B cell (primary cell): ENCODE results near the gene PRR33. TPM values are rescaled to one million over a fixed set of nuclear protein-coding genes. Genes with fewer than 3 reads are reported as not detected.
A peak's percentile ranks its signal among the peaks of the same experiment; 100 is the strongest.

Experiments
- ATAC-seq: fragments of 200-7000 bp; cut with Tn5 transposase; one replicate; pipeline ENCODE4 v1.10.0; 2021; ENCODE audit warnings: low read depth, mild to moderate bottlenecking, moderate number of reproducible peaks, moderate library complexity
- CTCF ChIA-PET: fragments of 350-600 bp; sonication (Branson Sonifier 250); formaldehyde crosslinking; loops from one replicate; lab custom pipeline; 2021; ENCODE audit warnings: antibody characterized with exemption, inconsistent platforms; lab: Charles Lee
- POLR2A ChIA-PET: fragments of 350-600 bp; sonication (Branson Sonifier 250); formaldehyde crosslinking; loops from one replicate; lab custom pipeline; 2021; ENCODE audit warnings: antibody characterized with exemption; lab: Charles Lee
- DNase-seq: peaks from one replicate; pipeline ENCODE4 v3.0.0; 2013
- H2AFZ ChIP-seq: 2 replicates; pipeline ENCODE4 v1.6.1; 2012; ENCODE audit warnings: mild to moderate bottlenecking, low read depth, low read length; ENCODE audit not compliant: insufficient read depth, poor library complexity, severe bottlenecking
- H3K27ac ChIP-seq, 2 donors: 1 replicate in 1 of 2; 2 replicates in 1 of 2; pipeline ENCODE4 v1.5.1; 2012 to 2013; ENCODE audit warnings: low read length in 2 of 2, mild to moderate bottlenecking in 2 of 2, moderate library complexity in 1 of 2
- H3K27me3 ChIP-seq, 4 experiments: fragments of 200-600 bp in 1 of 4; sonication (generic) in 1 of 4; replicated peaks in 1 of 4; 1 replicate in 2 of 4; 2 replicates in 2 of 4; pipeline versions ENCODE4 v1.6.1 to v1.7.0; 2013 to 2016; ENCODE audit warnings: low read length in 3 of 4, mild to moderate bottlenecking in 2 of 4, mixed read lengths in 1 of 4, moderate library complexity in 1 of 4; ENCODE audit not compliant: insufficient read depth in 4 of 4, control insufficient read depth in 3 of 4; ENCODE audit errors: control extremely low read depth in 1 of 4
- H3K36me3 ChIP-seq, 2 experiments: replicated peaks in 1 of 2; 1 replicate in 1 of 2; 2 replicates in 1 of 2; pipeline versions ENCODE4 v1.6.1 to v1.7.1; 2013; ENCODE audit warnings: low read length in 1 of 2; ENCODE audit not compliant: insufficient read depth in 2 of 2, control insufficient read depth in 1 of 2; ENCODE audit errors: control extremely low read depth in 1 of 2, extremely low read depth in 1 of 2
- H3K4me1 ChIP-seq, 2 donors: fragments of 200-600 bp in 1 of 2; sonication (generic) in 1 of 2; 1 replicate in 1 of 2; 2 replicates in 1 of 2; pipeline versions ENCODE4 v1.5.1 to v1.6.1; 2013 to 2017; ENCODE audit warnings: low read length in 2 of 2; ENCODE audit not compliant: control insufficient read depth in 2 of 2, insufficient read depth in 2 of 2
- H3K4me2 ChIP-seq: replicated peaks from 2 replicates; pipeline ENCODE3; 2012; ENCODE audit warnings: mild to moderate bottlenecking, low read depth, low read length; ENCODE audit not compliant: poor library complexity, severe bottlenecking
- H3K4me3 ChIP-seq, 5 experiments: fragments of 200-600 bp in 1 of 5; sonication (generic) in 1 of 5; 1 replicate in 3 of 5; 2 replicates in 2 of 5; pipeline versions ENCODE4 v1.5.1 to v1.7.0; 2011 to 2016; ENCODE audit warnings: low read length in 4 of 5, mild to moderate bottlenecking in 4 of 5, low read depth in 2 of 5, control low read depth in 1 of 5, moderate library complexity in 1 of 5; ENCODE audit not compliant: insufficient read depth in 1 of 5; ENCODE audit errors: control extremely low read depth in 1 of 5, extremely low read depth in 1 of 5
- H3K79me2 ChIP-seq: fragments of 200-600 bp; sonication (generic); one replicate; pipeline ENCODE4 v1.6.0; 2016; ENCODE audit warnings: low read length; ENCODE audit not compliant: control insufficient read depth, insufficient read depth
- H3K9ac ChIP-seq: fragments of 200-600 bp; sonication (generic); 2 replicates; pipeline ENCODE4 v1.6.1; 2017; ENCODE audit warnings: mild to moderate bottlenecking, low read length, moderate library complexity
- H3K9me3 ChIP-seq, 3 donors: one replicate each; pipeline versions ENCODE4 v1.6.1 to v1.7.1; 2013; ENCODE audit warnings: low read length in 2 of 3; ENCODE audit not compliant: control insufficient read depth in 2 of 3, insufficient read depth in 1 of 3; ENCODE audit errors: control extremely low read depth in 1 of 3
- H4K20me1 ChIP-seq: 2 replicates; pipeline ENCODE4 v1.6.0; 2012; ENCODE audit warnings: mild to moderate bottlenecking, low read length; ENCODE audit not compliant: insufficient read depth, control insufficient read depth, poor library complexity, severe bottlenecking
- H3K27ac Mint-ChIP-seq: one replicate; pipeline ENCODE4 v1.8.0; 2021; ENCODE audit warnings: mixed read lengths
- H3K27me3 Mint-ChIP-seq: one replicate; pipeline ENCODE4 v1.8.0; 2021; ENCODE audit warnings: mixed read lengths
- H3K4me1 Mint-ChIP-seq: one replicate; pipeline ENCODE4 v1.8.0; 2021; ENCODE audit warnings: mixed read lengths
- H3K4me3 Mint-ChIP-seq: one replicate; pipeline ENCODE4 v1.8.0; 2021; ENCODE audit warnings: mixed read lengths
- H3K9me3 Mint-ChIP-seq: one replicate; pipeline ENCODE4 v1.8.0; 2022; ENCODE audit warnings: mixed read lengths; ENCODE audit not compliant: insufficient read depth
- EZH2 ChIP-seq: IDR thresholded peaks from 2 replicates; pipeline ENCODE4 v1.6.1; 2012; ENCODE audit warnings: borderline replicate concordance, low read depth, mild to moderate bottlenecking, moderate library complexity, low read length; ENCODE audit not compliant: insufficient read depth, poor library complexity, severe bottlenecking
- WGBS: methylation state at CpG from one replicate; pipeline ENCODE4 v1.1.5; 2013; ENCODE audit warnings: missing lambda C conversion rate; ENCODE audit not compliant: insufficient coverage; 5-methylcytosine and 5-hydroxymethylcytosine counted together
- intact Hi-C: fragments of 100-400 bp; cut with micrococcal nuclease; formaldehyde crosslinking; loops from one replicate; pipeline ENCODE4 v1.10.0; 2022
- polyA plus RNA-seq: library from polyadenylated mRNA; depleted of rRNA; stranded (reverse); fragments of >200 nt; gene quantifications from 2 replicates; pipeline ENCODE4 v1.2.3, GENCODE V29; 2012
- total RNA-seq, 2 donors: library from RNA; stranded (reverse); fragments of 120-200 nt in 1 of 2; gene quantifications; 1 replicate in 1 of 2; 2 replicates in 1 of 2; pipeline versions ENCODE4 v1.2.3 to v1.2.4, GENCODE V29; 2013 to 2022
- TF ChIP-seq, protein P1 (sequence below): fragments of 200-600 bp; IDR thresholded peaks from one replicate; pipeline ENCODE4 v1.8.0; 2022; ENCODE audit warnings: antibody characterized with exemption, mild to moderate bottlenecking

The PRR33 gene
- total and polyA plus RNA-seq, 2 donors (not counting 1 experiment from before 2014, with no cell fraction given), result not detected

GRCh38 chr11:1853376-1854131 lies 38.1 kb downstream of the PRR33 start:
- Histone ChIP-seq H3K4me1 (peaks cover 69 to 90% of the 10 kb centered on the region in 2 donors), H3K27me3 (no peaks in the 10 kb centered on the region), H2AFZ (peak overlapping the region; percentile 34), H3K9ac (peak overlapping the region; percentile 91), H3K4me3 (peak overlapping the region; percentile 57 to 97 (median 95)), H3K79me2 (peaks cover 74% of the 10 kb centered on the region), H3K36me3 (peaks cover 0 to 36% of the 10 kb centered on the region in 2 experiments), H3K4me2 (peak overlapping the region; percentile 94), H3K27ac (peak overlapping the region; percentile 94 to 99), H3K9me3 (no peaks in the 10 kb centered on the region), H4K20me1 (peaks cover 56% of the 10 kb centered on the region)
- CTCF ChIA-PET, result interaction anchor here (0.6 to 10.2 kb wide), 8 partner anchors 13 to 298 kb away, joined by 3 to 104 read pairs (median 6); partner anchors contain the start of gene TNNI2
- peaks cover 71% of the 10 kb centered on the region for H3K4me1 Mint-ChIP-seq
- H3K27me3 Mint-ChIP-seq, result no peaks in the 10 kb centered on the region
- WGBS, result 33% methylated on average over 19 of the region's 19 CpGs
- DNase-seq (peak; percentile 57), ATAC-seq (no peak)
- POLR2A ChIA-PET, result interaction anchor here (0.7 to 4.3 kb wide), 9 partner anchors 11 to 147 kb away, joined by 3 to 18 read pairs (median 3); partner anchors contain the start of genes PRR33 and TNNI2
- intact Hi-C loops, result loop anchor here (2.0 to 5.0 kb wide), 5 partner anchors 27 to 1011 kb away; partner anchors contain the start of genes POLR2L, TNNT3, TSPAN4 and TSSC4
- H3K4me3 Mint-ChIP-seq, result peak overlapping the region; percentile 100
- no peaks in the 10 kb centered on the region for H3K9me3 Mint-ChIP-seq
- no peak for TF ChIP-seq EZH2
- TF ChIP-seq, protein P1, sequence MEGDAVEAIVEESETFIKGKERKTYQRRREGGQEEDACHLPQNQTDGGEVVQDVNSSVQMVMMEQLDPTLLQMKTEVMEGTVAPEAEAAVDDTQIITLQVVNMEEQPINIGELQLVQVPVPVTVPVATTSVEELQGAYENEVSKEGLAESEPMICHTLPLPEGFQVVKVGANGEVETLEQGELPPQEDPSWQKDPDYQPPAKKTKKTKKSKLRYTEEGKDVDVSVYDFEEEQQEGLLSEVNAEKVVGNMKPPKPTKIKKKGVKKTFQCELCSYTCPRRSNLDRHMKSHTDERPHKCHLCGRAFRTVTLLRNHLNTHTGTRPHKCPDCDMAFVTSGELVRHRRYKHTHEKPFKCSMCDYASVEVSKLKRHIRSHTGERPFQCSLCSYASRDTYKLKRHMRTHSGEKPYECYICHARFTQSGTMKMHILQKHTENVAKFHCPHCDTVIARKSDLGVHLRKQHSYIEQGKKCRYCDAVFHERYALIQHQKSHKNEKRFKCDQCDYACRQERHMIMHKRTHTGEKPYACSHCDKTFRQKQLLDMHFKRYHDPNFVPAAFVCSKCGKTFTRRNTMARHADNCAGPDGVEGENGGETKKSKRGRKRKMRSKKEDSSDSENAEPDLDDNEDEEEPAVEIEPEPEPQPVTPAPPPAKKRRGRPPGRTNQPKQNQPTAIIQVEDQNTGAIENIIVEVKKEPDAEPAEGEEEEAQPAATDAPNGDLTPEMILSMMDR, result no peak
- peak overlapping the region; percentile 91 for H3K27ac Mint-ChIP-seq
